Ishikawa (cell line): Measurements from ENCODE around the gene MBLAC1.

Experiments used
- CEBPB ChIP-seq: IDR thresholded peaks from 2 replicates; pipeline ENCODE4 v1.6.1; 2012
- CREB1 ChIP-seq: IDR thresholded peaks from 2 replicates; pipeline ENCODE4 v1.6.1; 2012; ENCODE audit warnings: low read depth
- EGR1 ChIP-seq: IDR thresholded peaks from 2 replicates; pipeline ENCODE4 v1.6.1; 2012
- EP300 ChIP-seq: IDR thresholded peaks from 2 replicates; pipeline ENCODE4 v1.6.1; 2012; ENCODE audit warnings: borderline replicate concordance
- FOXM1 ChIP-seq: IDR thresholded peaks from 2 replicates; pipeline ENCODE4 v1.6.1; 2012; ENCODE audit warnings: low read depth, borderline replicate concordance
- MAX ChIP-seq: IDR thresholded peaks from 2 replicates; pipeline ENCODE4 v1.6.1; 2012
- NFIC ChIP-seq: IDR thresholded peaks from 2 replicates; pipeline ENCODE4 v1.6.1; 2012
- RAD21 ChIP-seq: IDR thresholded peaks from 2 replicates; pipeline ENCODE4 v1.6.1; 2012; ENCODE audit warnings: low read depth
- REST ChIP-seq: IDR thresholded peaks from 2 replicates; pipeline ENCODE4 v1.6.1; 2012; ENCODE audit warnings: low read depth, mild to moderate bottlenecking
- TAF1 ChIP-seq: IDR thresholded peaks from 2 replicates; pipeline ENCODE4 v1.6.1; 2012; ENCODE audit warnings: low read depth, mild to moderate bottlenecking
- TCF12 ChIP-seq: IDR thresholded peaks from 2 replicates; pipeline ENCODE4 v1.6.1; 2012; ENCODE audit warnings: low read depth
- TEAD4 ChIP-seq: IDR thresholded peaks from 2 replicates; pipeline ENCODE4 v1.6.1; 2012
- USF1 ChIP-seq: IDR thresholded peaks from 2 replicates; pipeline ENCODE4 v1.6.1; 2012
- YY1 ChIP-seq: IDR thresholded peaks from 2 replicates; pipeline ENCODE4 v1.6.1; 2012; ENCODE audit warnings: low read depth
- ZBTB7A ChIP-seq: IDR thresholded peaks from 2 replicates; pipeline ENCODE4 v1.6.1; 2012; ENCODE audit warnings: low read depth

Gene MBLAC1

GRCh38 chr7:100093054-100093453, 33.7 kb upstream of the MBLAC1 start:
- TF ChIP-seq RAD21 (no peak), REST (no peak), NFIC (no peak), FOXM1 (no peak), TCF12 (no peak), CEBPB (no peak), YY1 (no peak), ZBTB7A (no peak), TAF1 (no peak), TEAD4 (no peak), MAX (no peak), CREB1 (no peak), USF1 (no peak)

- TF ChIP-seq ZBTB7A, result no peak
These were observed 33.3 kb upstream of the MBLAC1 start for GRCh38 chr7:100093498-100093897.

GRCh38 chr7:100093925-100094486, 32.8 kb upstream of the MBLAC1 start:
- TF ChIP-seq RAD21 (no peak), CEBPB (no peak), TEAD4 (no peak), USF1 (no peak), NFIC (no peak), REST (no peak), CREB1 (no peak), FOXM1 (no peak), TCF12 (no peak), YY1 (no peak), MAX (no peak), EGR1 (no peak), ZBTB7A (no peak), TAF1 (no peak), EP300 (no peak)

- TF ChIP-seq NFIC, result no peak
- TF ChIP-seq FOXM1, result no peak
- TF ChIP-seq REST, result no peak
- no peak for TF ChIP-seq USF1
- TF ChIP-seq TEAD4, result no peak
- no peak for TF ChIP-seq MAX
- TF ChIP-seq EGR1, result no peak
- TF ChIP-seq ZBTB7A, result no peak
- no peak for TF ChIP-seq TCF12
- no peak for TF ChIP-seq CREB1
- no peak for TF ChIP-seq EP300
These were observed 31.5 kb upstream of the MBLAC1 start for GRCh38 chr7:100095289-100095688.
